Activated naive CD8-positive, alpha-beta T cell treated with anti-CD3 and anti-CD28 coated beads, Interleukin-2, amount 50 U/mL, for 24 hours (primary cell): ENCODE results near the gene RNF169.
"Not testable (repeated sequence)": the region's sequence is repeated elsewhere in the genome, so short reads cannot be mapped to it uniquely, and the experiment has no call there.

ENCODE experiments used
- ATAC-seq: fragments of 150-1000 bp; cut with Tn5 transposase; one replicate; pipeline ENCODE4 v1.10.0; 2021
- DNase-seq: peaks from one replicate; pipeline ENCODE4 v3.0.0; 2021
- H3K27ac Mint-ChIP-seq: one replicate; pipeline ENCODE4 v1.8.0; 2021; ENCODE audit warnings: mild to moderate bottlenecking, mixed read lengths
- H3K27me3 Mint-ChIP-seq: one replicate; pipeline ENCODE4 v1.8.0; 2021; ENCODE audit warnings: mixed read lengths
- H3K36me3 Mint-ChIP-seq: one replicate; pipeline ENCODE4 v1.8.0; 2021; ENCODE audit warnings: low read depth, mixed read lengths
- H3K4me1 Mint-ChIP-seq: one replicate; pipeline ENCODE4 v1.8.0; 2021; ENCODE audit warnings: mixed read lengths
- H3K4me3 Mint-ChIP-seq: one replicate; pipeline ENCODE4 v1.8.0; 2021; ENCODE audit warnings: mild to moderate bottlenecking, moderate library complexity, mixed read lengths
- H3K9me3 Mint-ChIP-seq: one replicate; pipeline ENCODE4 v1.8.0; 2021; ENCODE audit warnings: mixed read lengths

Gene RNF169

DNA sequence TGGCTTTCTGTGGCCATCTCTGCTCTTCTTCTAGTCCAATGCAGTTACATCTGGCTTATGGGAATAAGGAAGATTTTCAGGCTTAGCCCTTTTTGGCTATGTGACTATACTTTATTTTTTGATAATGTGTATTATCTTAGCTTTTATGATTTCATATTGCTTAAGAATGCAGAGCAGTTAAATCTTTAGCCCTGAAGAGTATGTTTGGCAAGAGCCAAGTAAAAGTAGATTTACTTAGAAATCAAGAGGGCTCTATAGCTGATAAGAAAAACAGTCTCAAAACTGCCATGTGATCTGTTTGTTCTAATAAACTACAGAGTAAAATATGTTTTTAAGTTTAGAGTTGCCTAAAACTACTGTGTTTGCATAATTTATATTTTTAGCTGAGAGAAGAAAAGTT lies 61.2 kb downstream of the RNF169 start:
- peaks cover 14% of the 10 kb centered on the region for H3K36me3 Mint-ChIP-seq
- no peak for DNase-seq
- no peaks in the 10 kb centered on the region for H3K9me3 Mint-ChIP-seq
- ATAC-seq: no peak
- no peak overlapping the region for H3K27ac Mint-ChIP-seq
- H3K4me1 Mint-ChIP-seq: peaks cover 2% of the 10 kb centered on the region
- H3K27me3 Mint-ChIP-seq: no peaks in the 10 kb centered on the region
- no peak overlapping the region for H3K4me3 Mint-ChIP-seq

DNA sequence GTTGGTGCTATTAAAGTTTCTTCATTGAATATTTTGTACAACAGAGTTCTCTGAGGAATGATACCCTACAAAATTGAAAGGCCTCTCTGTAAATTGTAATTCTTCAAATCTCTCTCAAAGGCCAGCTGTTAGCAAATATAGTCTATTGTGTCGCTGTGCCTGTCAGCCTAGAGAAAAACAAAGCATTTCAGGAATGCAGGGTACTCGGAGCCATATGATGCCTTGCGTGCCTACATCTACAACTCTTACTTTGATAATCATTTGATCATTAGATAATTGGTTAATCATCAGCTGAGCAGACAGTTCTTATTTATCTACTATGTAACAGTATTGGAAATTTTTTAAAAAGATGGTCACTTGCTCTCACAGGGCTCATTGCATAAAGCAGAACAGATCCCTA lies 67.3 kb downstream of the RNF169 start:
- H3K36me3 Mint-ChIP-seq: peaks cover 53% of the 10 kb centered on the region
- no peak overlapping the region for H3K27ac Mint-ChIP-seq
- H3K4me3 Mint-ChIP-seq: no peak overlapping the region
- no peaks in the 10 kb centered on the region for H3K27me3 Mint-ChIP-seq
- H3K9me3 Mint-ChIP-seq: peaks cover 5% of the 10 kb centered on the region
- DNase-seq (no peak), ATAC-seq (no peak)
- peaks cover 18% of the 10 kb centered on the region for H3K4me1 Mint-ChIP-seq

DNA sequence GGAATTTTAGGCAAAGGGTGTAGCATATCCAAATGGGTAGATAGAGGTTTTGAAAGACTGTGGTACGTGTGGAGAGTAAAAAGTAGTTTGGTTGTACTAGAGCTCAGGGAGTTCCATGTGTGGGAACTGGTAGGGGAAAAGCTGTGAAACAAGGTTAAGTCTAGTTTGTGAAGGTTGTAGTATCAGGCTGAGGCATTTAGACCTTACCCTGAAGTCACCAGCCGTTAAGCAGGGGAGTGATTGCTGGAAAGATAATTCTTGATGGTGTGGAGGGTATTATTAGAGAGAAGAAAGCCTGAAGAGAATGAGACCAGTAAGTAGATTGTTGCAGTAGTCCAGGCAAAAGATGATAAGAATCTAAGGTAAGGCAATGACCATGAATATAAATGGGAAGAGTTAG lies 68.0 kb downstream of the RNF169 start:
- ATAC-seq (no peak), DNase-seq (no peak)
- Mint-ChIP-seq H3K36me3 (peaks cover 56% of the 10 kb centered on the region), H3K27ac (no peak overlapping the region), H3K9me3 (peaks cover 5% of the 10 kb centered on the region), H3K4me1 (peaks cover 18% of the 10 kb centered on the region), H3K27me3 (no peaks in the 10 kb centered on the region), H3K4me3 (no peak overlapping the region)

DNA sequence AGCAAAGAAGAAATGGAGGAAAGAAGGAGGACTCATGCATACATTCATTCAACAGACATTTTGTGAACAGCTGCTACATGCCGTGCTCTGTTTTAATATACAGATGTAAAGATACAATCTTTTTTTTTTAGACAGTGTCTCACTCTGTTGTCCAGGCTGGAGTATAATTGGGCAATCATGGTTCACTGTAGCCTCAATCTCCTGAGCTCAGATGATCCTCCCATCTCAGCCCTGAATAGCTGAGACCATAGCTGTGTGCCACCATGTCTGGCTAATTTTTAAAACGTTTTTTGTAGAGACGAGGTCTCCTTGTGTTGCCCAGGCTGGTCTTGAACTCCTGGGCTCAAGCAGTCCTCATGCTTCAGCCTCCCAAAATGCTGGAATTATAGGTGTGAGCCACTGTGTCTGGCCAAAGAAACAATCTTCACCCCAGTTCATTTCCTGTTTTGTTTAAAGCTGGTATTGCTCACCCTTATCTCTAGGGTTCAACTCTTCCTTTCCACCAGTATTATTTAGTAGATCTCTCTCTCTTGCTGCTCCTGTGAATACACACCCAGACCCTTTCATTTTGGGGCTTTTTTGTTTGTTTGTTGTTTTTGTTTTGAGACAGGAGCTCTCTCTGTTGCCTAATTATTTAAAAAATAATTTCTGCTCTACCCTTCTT lies 69.8 kb downstream of the RNF169 start:
- DNase-seq: no peak
- H3K27me3 Mint-ChIP-seq: no peaks in the 10 kb centered on the region
- no peak overlapping the region for H3K4me3 Mint-ChIP-seq
- ATAC-seq: no peak
- peaks cover 64% of the 10 kb centered on the region for H3K36me3 Mint-ChIP-seq
- peaks cover 6% of the 10 kb centered on the region for H3K9me3 Mint-ChIP-seq
- peaks cover 18% of the 10 kb centered on the region for H3K4me1 Mint-ChIP-seq
- H3K27ac Mint-ChIP-seq: no peak overlapping the region

DNA sequence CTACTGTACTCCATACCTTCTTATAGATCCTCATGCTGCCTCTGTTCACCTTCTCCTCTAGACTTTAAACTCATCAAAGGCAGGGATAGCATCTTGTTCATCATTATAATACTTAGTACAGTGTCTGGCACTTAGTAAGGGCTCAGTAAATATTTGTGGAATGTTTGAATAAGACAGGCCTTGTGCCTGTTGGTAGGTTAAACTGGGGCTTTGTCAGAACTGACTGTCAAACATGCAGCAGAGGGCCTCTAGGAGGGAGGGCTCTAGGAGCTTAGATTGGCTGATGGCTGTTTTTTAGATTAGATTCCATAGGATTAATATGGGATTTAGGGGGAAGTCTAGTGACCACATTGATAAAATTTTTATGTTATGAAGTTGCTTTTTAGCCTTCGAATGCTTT lies 70.8 kb downstream of the RNF169 start:
- Mint-ChIP-seq H3K27me3 (no peaks in the 10 kb centered on the region), H3K4me3 (no peak overlapping the region), H3K27ac (no peak overlapping the region), H3K9me3 (peaks cover 16% of the 10 kb centered on the region), H3K36me3 (peaks cover 73% of the 10 kb centered on the region), H3K4me1 (peaks cover 18% of the 10 kb centered on the region)
- ATAC-seq: no peak
- no peak for DNase-seq

DNA sequence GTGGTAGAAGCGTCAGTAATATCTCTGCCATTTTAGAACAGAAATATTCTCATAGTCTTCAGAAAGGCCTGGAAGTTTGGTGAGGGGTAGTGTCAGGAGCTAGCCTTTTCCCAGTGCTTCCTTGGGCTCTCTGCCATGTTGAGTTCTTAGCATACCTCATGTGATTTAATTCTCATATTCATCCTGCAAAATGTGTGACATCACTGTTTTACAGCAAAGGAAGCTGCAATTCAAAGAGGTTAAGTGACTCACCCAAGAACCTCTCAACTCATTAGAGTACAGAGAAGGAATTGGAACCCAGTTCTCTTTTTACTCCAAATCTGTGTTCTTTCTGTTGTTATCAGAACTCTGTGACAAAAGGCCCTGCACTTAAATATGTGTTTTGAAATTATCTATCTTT lies 72.1 kb downstream of the RNF169 start:
- no peak for DNase-seq
- Mint-ChIP-seq H3K4me1 (peaks cover 18% of the 10 kb centered on the region), H3K27me3 (no peaks in the 10 kb centered on the region), H3K4me3 (no peak overlapping the region), H3K27ac (no peak overlapping the region), H3K36me3 (peaks cover 84% of the 10 kb centered on the region), H3K9me3 (peaks cover 30% of the 10 kb centered on the region)
- no peak for ATAC-seq

DNA sequence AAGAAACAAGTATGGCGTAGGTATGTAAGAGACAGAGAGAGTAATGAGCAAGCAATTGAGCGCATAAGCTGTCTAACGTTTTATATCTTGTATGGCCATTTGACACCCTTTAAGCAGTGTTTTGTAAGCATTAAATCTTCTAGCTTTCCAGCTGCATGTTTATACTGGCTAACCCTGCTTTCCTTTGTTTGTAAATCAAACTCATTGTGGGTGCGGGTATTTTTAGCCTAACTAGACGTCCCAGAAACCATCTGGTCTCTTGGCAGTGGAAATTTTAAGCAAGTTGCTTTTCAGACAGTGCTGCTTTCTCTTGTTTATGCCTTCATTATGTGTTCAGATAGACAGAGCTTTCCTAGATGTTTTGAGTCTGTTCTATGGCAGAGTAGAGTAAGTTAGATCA lies 73.5 kb downstream of the RNF169 start:
- Mint-ChIP-seq H3K27me3 (no peaks in the 10 kb centered on the region), H3K4me1 (peaks cover 18% of the 10 kb centered on the region), H3K4me3 (no peak overlapping the region), H3K36me3 (peaks cover 89% of the 10 kb centered on the region), H3K27ac (no peak overlapping the region), H3K9me3 (peaks cover 34% of the 10 kb centered on the region)
- DNase-seq (no peak), ATAC-seq (no peak)

DNA sequence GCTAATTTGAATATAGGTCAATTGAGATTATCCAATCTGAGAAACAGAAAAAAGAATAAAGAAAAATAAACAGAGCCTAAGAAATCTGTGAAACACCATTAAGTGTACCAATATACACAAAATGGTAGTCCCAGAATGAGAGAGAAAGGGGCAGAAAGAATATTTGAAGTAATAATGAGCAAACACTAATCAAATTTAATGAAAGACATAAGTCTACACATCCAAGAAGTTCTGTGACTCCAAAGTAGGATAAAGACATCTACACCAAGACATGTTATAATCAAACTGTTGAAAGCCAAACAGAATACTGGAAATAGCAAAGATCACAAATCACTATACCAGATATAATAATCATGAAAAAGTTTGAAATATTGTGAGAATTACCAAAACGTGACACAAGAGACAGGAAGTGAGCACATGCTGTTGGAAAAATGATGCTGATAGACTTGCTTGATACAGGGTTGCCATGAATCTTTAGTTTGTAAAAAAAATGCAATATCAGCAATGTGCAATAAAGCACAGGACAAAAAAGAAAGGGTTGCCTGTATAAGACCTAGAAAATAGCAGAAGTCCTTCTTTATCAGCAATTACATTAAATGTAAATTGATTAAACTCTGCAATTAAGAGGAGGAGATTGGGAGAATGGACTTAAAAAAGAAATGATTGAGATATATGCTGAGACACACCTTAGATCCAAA lies 75.8 kb downstream of the RNF169 start:
- H3K4me3 Mint-ChIP-seq: no peak overlapping the region
- H3K36me3 Mint-ChIP-seq: peaks cover 89% of the 10 kb centered on the region
- DNase-seq (no peak), ATAC-seq (no peak)
- peaks cover 49% of the 10 kb centered on the region for H3K9me3 Mint-ChIP-seq
- no peak overlapping the region for H3K27ac Mint-ChIP-seq
- no peaks in the 10 kb centered on the region for H3K27me3 Mint-ChIP-seq
- H3K4me1 Mint-ChIP-seq: peaks cover 6% of the 10 kb centered on the region

DNA sequence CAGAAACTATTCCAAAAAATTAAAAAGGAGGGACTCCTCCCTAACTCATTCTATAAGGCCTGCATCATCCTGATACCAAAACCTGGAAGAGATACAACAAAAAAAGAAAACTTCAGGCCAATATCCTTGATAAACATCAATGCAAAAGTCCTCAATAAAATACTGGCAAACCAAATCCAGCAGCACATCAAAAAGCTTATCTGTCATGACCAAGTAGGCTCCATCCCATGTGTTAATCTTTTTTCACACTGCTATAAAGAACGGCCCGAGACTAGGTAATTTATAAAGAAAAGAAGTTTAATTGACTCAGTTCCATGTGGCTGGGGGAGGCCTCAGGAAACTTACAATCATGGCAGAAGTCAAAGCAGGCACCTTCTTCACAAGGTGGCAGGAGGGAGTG lies 76.9 kb downstream of the RNF169 start:
- not testable (repeated sequence) for DNase-seq, ATAC-seq, H3K4me1 Mint-ChIP-seq, H3K27ac Mint-ChIP-seq, H3K4me3 Mint-ChIP-seq, H3K27me3 Mint-ChIP-seq
- Mint-ChIP-seq H3K36me3 (peaks cover 91% of the 10 kb centered on the region), H3K9me3 (peaks cover 44% of the 10 kb centered on the region)

DNA sequence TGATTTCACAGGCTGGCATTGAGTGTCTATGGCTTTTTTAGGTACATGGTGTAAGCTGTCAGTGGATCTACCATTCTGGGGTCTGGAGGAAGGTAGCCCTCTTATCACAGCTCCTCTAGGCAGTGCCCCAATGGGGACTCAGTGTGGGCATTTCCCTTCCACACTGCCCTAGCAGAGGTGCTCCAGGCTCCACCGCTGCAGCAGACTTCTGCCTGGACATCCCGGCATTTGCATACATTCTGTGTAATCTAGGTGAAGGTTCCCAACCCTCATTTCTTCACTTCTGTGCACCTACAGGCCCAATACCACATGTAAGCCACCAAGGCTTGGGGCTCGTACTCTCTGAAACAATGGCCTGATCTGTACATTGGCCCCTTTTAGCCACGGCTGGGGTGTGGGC lies 78.3 kb downstream of the RNF169 start:
- Mint-ChIP-seq H3K27me3 (no peaks in the 10 kb centered on the region), H3K36me3 (peaks cover 92% of the 10 kb centered on the region), H3K4me3 (no peak overlapping the region), H3K9me3 (peaks cover 44% of the 10 kb centered on the region), H3K4me1 (no peaks in the 10 kb centered on the region), H3K27ac (no peak overlapping the region)
- no peak for DNase-seq
- ATAC-seq: no peak

DNA sequence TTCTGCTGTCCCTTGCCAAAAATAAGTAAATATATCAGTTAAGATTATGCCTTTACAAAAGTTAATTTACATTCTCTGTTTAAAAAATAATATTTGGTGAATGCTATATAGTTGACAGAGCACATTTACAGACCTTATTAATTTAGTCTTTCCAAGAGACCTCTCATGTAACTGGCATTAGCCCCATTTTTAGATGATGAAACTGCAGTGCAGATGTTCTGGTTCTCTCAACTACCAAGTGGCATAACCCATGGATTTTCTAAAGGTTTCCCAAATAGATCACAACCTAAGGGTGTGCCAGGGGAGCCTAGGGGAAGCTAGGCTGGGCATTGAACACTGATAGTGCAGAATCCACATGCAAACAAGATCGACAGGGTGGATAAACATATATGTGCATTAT lies 88.5 kb downstream of the RNF169 start:
- H3K9me3 Mint-ChIP-seq: no peaks in the 10 kb centered on the region
- no peaks in the 10 kb centered on the region for H3K27me3 Mint-ChIP-seq
- DNase-seq (no peak), ATAC-seq (no peak)
- no peak overlapping the region for H3K4me3 Mint-ChIP-seq
- no peak overlapping the region for H3K27ac Mint-ChIP-seq
- H3K36me3 Mint-ChIP-seq: peaks cover 30% of the 10 kb centered on the region
- peaks cover 3% of the 10 kb centered on the region for H3K4me1 Mint-ChIP-seq

DNA sequence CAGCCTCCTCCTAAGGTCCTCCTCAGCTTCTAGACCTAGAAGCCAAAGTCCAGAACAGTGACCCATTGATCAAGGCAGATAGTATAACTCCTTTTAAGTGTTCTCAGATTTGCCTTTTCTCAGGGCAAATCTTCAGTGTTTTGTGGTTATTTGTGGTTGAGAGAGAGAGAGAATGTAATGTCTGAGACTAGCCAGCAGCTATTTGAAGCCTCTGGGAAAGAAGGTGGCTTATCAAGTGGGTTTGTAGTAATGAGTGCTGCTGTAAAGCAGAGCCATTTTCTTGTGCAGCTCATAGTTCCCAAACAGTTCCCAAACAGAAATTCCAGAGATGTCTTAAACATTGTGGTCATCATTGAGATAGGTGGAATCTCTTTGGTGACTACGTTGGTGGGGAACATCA lies 89.5 kb downstream of the RNF169 start:
- no peak for DNase-seq
- peaks cover 33% of the 10 kb centered on the region for H3K36me3 Mint-ChIP-seq
- no peaks in the 10 kb centered on the region for H3K27me3 Mint-ChIP-seq
- no peak overlapping the region for H3K27ac Mint-ChIP-seq
- H3K4me3 Mint-ChIP-seq: no peak overlapping the region
- peaks cover 3% of the 10 kb centered on the region for H3K4me1 Mint-ChIP-seq
- H3K9me3 Mint-ChIP-seq: no peaks in the 10 kb centered on the region
- no peak for ATAC-seq

DNA sequence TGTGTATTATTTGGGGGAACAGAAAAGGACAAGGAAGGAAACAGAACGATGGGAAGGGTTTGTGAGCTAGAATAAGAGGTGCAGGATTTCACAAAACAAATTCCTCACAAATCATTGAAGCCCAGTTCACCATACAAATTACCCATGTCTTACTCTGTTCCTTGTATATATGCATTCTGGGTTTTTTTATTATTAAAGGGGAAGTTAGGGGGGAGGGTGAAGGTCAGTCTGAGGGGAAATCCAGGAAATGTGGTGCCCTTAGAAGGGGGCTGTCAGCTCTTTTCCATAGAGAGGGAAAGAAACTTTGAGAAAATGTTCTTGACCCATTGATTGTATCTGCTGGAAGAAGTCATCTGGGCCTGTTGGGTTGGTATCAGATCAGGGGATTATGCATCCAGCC lies 90.8 kb downstream of the RNF169 start:
- H3K27me3 Mint-ChIP-seq: no peaks in the 10 kb centered on the region
- peaks cover 40% of the 10 kb centered on the region for H3K36me3 Mint-ChIP-seq
- H3K27ac Mint-ChIP-seq: no peak overlapping the region
- H3K4me1 Mint-ChIP-seq: peaks cover 3% of the 10 kb centered on the region
- DNase-seq (no peak), ATAC-seq (no peak)
- H3K9me3 Mint-ChIP-seq: no peaks in the 10 kb centered on the region
- no peak overlapping the region for H3K4me3 Mint-ChIP-seq

DNA sequence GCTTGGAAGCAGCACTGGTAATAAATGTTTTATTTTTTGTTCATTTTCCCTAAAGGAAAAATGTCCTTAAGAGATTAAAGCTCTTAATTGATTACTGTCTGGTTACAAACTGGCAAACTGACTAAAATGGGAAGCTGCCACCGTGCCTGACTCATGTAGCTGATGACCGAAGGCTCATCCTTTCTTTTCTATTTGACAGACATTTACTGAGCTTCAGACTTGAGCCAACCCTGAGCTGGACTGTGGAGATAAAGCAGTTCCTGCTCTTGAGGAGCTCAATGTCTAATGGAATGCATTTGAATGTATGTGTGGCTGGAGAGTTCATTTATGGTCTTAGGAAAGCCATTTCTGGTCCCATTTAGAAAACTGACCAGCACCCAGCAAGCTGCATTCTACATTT lies 91.3 kb downstream of the RNF169 start:
- ATAC-seq: no peak
- Mint-ChIP-seq H3K36me3 (peaks cover 39% of the 10 kb centered on the region), H3K4me3 (no peak overlapping the region), H3K27ac (no peak overlapping the region), H3K9me3 (no peaks in the 10 kb centered on the region), H3K27me3 (no peaks in the 10 kb centered on the region), H3K4me1 (peaks cover 3% of the 10 kb centered on the region)
- DNase-seq: no peak

DNA sequence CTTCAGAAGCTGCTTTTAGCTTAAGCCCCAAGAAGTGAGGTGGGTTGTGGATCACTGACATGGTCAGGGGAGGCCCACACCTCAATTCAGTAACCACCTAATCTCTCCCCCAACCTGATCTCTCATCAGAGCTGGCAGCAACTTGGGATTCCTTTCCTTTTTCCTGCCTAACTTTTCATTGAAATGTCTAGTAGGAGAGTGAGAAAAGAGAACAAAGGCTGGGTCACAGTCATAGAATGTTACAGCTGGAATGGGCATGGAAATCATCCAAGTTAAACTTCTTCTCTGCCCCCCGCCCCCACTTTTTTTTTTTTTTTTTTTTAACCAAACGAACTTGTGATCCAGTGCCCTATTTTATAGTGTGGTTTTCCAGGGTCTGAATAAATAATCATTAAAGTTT lies 91.8 kb downstream of the RNF169 start:
- H3K4me3 Mint-ChIP-seq: no peak overlapping the region
- ATAC-seq: no peak
- H3K36me3 Mint-ChIP-seq: peaks cover 37% of the 10 kb centered on the region
- H3K4me1 Mint-ChIP-seq: peaks cover 3% of the 10 kb centered on the region
- no peaks in the 10 kb centered on the region for H3K9me3 Mint-ChIP-seq
- H3K27ac Mint-ChIP-seq: no peak overlapping the region
- DNase-seq: no peak
- H3K27me3 Mint-ChIP-seq: no peaks in the 10 kb centered on the region
